ENCODE results near the gene NRCAM.

The NRCAM gene

DNA sequence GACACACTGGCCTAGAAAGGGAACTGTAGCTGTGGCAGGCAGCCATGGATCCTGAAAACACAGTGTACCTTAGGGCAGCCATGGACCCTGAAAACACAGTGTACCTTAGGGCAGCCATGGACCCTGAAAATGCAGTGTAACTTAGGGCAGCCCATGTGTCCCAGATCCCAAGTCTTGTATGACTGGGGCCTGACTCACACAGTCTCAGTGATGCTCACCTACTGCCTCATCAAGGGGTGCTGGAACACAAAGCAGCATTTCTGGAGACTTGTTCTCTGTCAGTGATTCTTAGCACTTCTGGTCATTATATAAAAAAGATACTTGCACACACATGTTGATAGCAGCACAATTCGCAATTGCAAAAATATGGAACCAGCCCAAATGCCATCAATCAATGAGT is 255.9 kb downstream of the NRCAM start:
- no peak for FAIRE-seq
- no peak for TF ChIP-seq CTCF (IDR thresholded peaks at IDR 0.05; ENCODE audit: insufficient read depth, missing control alignments)
- DNase-seq (ENCODE audit: insufficient read length, low spot score) = no peak

DNA sequence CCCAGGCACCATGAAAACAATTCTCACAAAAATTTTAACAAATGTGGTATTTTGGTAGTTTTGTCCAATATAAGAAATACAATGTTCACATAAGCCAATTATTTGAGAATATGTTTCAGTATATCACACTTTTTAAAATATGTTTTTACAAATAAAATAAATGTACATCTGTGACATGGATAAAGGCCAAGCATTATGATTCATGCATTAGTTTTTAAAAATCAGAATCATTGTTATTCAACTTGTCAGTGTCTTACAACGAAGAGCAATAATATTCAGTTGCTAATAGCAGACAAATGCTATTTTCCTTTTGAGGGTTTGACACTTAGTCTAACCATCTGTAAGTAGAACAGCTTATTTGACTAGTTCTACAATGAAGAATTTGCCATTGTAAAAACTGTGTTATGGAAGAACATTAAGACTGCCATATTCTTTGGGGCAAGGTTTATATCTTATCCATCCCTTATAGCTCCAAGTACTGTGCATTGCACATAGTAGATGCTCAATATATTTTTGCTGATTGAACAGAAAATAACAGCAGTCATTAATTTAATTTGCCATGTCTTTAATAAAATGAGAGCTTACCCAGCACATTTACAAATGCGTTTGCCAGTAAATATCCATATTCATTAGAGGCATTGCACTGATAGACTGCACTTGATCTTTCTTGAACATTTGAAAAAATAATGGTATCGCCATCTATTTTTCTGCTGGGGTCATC is 258.7 kb downstream of the NRCAM start:
- FAIRE-seq = no peak
- no peak for DNase-seq (ENCODE audit: insufficient read length, low spot score)
- no peak for TF ChIP-seq CTCF (IDR thresholded peaks at IDR 0.05; ENCODE audit: insufficient read depth, missing control alignments)

DNA sequence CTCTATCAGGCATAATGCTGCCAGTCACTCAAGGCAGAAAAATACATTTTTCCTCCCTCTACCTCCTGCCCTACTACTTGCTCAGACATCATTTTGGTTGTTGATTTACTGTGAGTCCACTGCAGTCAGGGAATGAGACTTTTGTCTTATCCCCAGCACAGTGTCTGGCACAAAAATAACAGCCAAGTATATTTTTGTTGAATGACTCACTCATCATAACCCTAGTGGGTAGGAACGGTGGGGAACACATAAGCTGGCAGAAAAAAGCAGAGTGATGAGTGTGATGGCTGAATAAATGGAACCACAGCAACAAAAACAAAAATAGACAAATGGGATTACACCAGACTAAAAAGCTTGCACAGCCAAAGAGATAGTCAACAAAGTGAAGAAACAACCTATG is 260.2 kb downstream of the NRCAM start:
- FAIRE-seq (no peak), DNase-seq (ENCODE audit: insufficient read length, low spot score) (no peak)
- no peak for TF ChIP-seq CTCF (IDR thresholded peaks at IDR 0.05; ENCODE audit: insufficient read depth, missing control alignments)

DNA sequence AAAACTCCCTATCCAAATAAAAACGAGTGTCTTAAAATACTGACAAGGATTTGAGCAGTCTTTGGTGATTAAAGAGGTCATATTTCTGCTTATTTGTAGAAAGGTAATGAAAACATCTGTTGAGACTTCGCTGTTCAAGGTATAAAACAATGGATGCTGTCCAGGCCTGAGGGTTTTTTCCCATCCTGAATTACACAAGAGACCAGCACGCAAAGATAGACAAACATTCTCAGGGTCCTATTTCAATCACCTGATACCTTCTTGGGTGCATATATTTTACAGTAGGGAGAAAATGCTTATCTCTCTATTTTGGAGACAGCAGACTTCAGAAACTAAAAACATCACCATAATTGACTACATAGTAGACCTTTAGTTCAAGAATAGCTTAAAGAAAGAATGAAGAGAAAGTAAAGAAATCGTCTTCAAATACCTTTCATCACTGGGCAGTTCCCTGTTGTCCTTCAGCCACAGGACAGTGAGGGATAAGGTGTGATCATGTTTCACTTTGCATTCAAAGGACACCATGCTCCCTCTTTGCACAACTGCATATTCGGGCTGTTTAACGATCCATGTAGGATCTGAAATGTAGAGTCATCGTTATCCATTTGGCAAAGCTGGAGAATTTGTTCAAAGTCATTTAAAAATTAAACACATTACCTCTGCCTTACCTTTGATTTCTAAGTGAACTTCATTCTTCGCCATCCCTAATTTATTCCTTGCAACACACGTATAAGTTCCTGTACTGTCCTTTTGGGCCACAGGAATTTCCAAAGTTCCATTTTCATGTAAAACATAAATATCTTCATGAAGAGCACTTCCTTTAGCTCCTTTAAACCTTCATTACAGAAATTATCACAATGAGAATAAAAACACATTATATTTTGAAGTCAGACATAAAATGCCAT is 262.4 kb downstream of the NRCAM start:
- DNase-seq (ENCODE audit: insufficient read length, low spot score) (no peak), FAIRE-seq (no peak)
- TF ChIP-seq CTCF (IDR thresholded peaks at IDR 0.05; ENCODE audit: insufficient read depth, missing control alignments) = no peak

GRCh38 chr7:108190891-108191290 is 265.3 kb downstream of the NRCAM start:
- no peak for DNase-seq (ENCODE audit: insufficient read length, low spot score)
- FAIRE-seq = no peak
- no peak for TF ChIP-seq CTCF (IDR thresholded peaks at IDR 0.05; ENCODE audit: insufficient read depth, missing control alignments)

GRCh38 chr7:108189733-108190388 is 266.4 kb downstream of the NRCAM start:
- FAIRE-seq (no peak), DNase-seq (ENCODE audit: insufficient read length, low spot score) (no peak)
- no peak for TF ChIP-seq CTCF (IDR thresholded peaks at IDR 0.05; ENCODE audit: insufficient read depth, missing control alignments)

Data from D721Med (cell line).